Measurements from ENCODE around the gene ZNRF3. TPM values are rescaled to one million over a fixed set of nuclear protein-coding genes. Genes with fewer than 3 reads are reported as not detected.
"Not testable (repeated sequence)": the region's sequence is repeated elsewhere in the genome, so short reads cannot be mapped to it uniquely, and the experiment has no call there.

Gene ZNRF3
- polyA plus RNA-seq, 1 of the 3 experiments (the other 2 are of a cell fraction) = 4.2 TPM

DNA sequence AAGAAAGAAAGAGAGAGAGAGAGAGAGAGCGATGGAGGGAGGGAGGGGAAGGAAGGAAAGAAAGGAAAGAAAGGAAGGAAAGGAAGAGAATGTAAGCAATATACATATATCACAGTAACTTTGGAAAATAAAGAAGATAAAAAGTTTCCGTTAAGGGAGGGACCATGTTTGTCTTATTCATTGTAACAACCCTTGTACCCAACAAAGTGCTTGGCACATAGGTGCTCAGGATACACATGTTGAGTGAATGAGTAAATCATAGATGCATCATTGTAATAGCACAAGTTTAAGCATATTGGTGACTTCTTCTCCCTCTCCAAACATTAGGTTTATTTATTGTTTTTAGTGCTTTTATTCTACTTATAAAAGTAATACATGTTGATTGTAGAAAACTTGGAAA, 39.7 kb upstream of the ZNRF3 start:
- H3K27me3 ChIP-seq (ENCODE audit: insufficient read depth) = no peaks in the 10 kb centered on the region
- WGBS (ENCODE audit: low lambda C conversion rate) = 93% methylated on average over 2 of the region's 2 CpGs
- CTCF ChIA-PET = interaction anchor here (0.8 to 1.0 kb wide), 2 partner anchors 12 to 239 kb away, joined by 3 to 4 read pairs; no protein-coding TSS in a partner anchor
- no peak for TF ChIP-seq RCOR1 (IDR thresholded peaks at IDR 0.05; ENCODE audit: low read length)
- no peak for TF ChIP-seq ELF1 (IDR thresholded peaks at IDR 0.05)
- TF ChIP-seq MEF2A (IDR thresholded peaks at IDR 0.05; ENCODE audit: borderline replicate concordance, low read depth) = no peak
- no peak for TF ChIP-seq GABPA (IDR thresholded peaks at IDR 0.05; ENCODE audit: low read depth)
- TF ChIP-seq TAF1 (IDR thresholded peaks at IDR 0.05; ENCODE audit: borderline replicate concordance, low read depth, low read length) = no peak
- TF ChIP-seq CHD2 (IDR thresholded peaks at IDR 0.05; ENCODE audit: low read length, partially characterized antibody) = no peak
- TF ChIP-seq NRF1 (IDR thresholded peaks at IDR 0.05; ENCODE audit: low read depth, low read length) = no peak
- TF ChIP-seq RFX5 (IDR thresholded peaks at IDR 0.05; ENCODE audit: low read length) = no peak
- TF ChIP-seq, protein P1, sequence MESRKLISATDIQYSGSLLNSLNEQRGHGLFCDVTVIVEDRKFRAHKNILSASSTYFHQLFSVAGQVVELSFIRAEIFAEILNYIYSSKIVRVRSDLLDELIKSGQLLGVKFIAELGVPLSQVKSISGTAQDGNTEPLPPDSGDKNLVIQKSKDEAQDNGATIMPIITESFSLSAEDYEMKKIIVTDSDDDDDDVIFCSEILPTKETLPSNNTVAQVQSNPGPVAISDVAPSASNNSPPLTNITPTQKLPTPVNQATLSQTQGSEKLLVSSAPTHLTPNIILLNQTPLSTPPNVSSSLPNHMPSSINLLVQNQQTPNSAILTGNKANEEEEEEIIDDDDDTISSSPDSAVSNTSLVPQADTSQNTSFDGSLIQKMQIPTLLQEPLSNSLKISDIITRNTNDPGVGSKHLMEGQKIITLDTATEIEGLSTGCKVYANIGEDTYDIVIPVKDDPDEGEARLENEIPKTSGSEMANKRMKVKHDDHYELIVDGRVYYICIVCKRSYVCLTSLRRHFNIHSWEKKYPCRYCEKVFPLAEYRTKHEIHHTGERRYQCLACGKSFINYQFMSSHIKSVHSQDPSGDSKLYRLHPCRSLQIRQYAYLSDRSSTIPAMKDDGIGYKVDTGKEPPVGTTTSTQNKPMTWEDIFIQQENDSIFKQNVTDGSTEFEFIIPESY (IDR thresholded peaks at IDR 0.05; ENCODE audit: borderline replicate concordance, low read depth) = no peak
- no peak for TF ChIP-seq SIN3A (IDR thresholded peaks at IDR 0.05; ENCODE audit: borderline replicate concordance, low read depth, low read length)
- TF ChIP-seq RXRA (IDR thresholded peaks at IDR 0.05; ENCODE audit: borderline replicate concordance, low read depth) = no peak
- TF ChIP-seq YY1 (IDR thresholded peaks at IDR 0.05; ENCODE audit: low read depth) = no peak
- TF ChIP-seq, protein P2, sequence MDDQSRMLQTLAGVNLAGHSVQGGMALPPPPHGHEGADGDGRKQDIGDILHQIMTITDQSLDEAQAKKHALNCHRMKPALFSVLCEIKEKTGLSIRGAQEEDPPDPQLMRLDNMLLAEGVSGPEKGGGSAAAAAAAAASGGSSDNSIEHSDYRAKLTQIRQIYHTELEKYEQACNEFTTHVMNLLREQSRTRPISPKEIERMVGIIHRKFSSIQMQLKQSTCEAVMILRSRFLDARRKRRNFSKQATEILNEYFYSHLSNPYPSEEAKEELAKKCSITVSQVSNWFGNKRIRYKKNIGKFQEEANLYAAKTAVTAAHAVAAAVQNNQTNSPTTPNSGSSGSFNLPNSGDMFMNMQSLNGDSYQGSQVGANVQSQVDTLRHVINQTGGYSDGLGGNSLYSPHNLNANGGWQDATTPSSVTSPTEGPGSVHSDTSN (IDR thresholded peaks at IDR 0.05) = no peak
- TF ChIP-seq FOXJ3 (CRISPR knock-in tag; IDR thresholded peaks at IDR 0.05) = no peak
- no peak for TF ChIP-seq SMC3 (IDR thresholded peaks at IDR 0.05; ENCODE audit: low read depth, low read length)
- TF ChIP-seq POLR2AphosphoS5 (IDR thresholded peaks at IDR 0.05; ENCODE audit: low read depth, low read length) = no peak
- H3F3A ChIP-seq (replicated peaks; ENCODE audit: insufficient read depth) = no peaks in the 10 kb centered on the region
- H2AFZ ChIP-seq (ENCODE audit: low read depth) = no peak overlapping the region
- no peak overlapping the region for H3K4me3 ChIP-seq (ENCODE audit: low read depth in 2 of 2, low read length in 1 of 2)
- no peaks in the 10 kb centered on the region for H3K36me3 ChIP-seq (replicated peaks in 1 of 2; ENCODE audit: control insufficient read depth in 1 of 2, insufficient read depth in 2 of 2, low read length in 1 of 2)
- POLR2A ChIA-PET = no interaction called here
- no peaks in the 10 kb centered on the region for H3K79me2 ChIP-seq (ENCODE audit: insufficient read depth)
- H3K27ac ChIP-seq (ENCODE audit: low read depth in 2 of 2, low read length in 1 of 2) = no peak overlapping the region
- H3K9me3 ChIP-seq = 0 out of 2 replicates have a peak, but pooled peaks cover 6% of the 10 kb centered on the region
- H3K9ac ChIP-seq = no peak overlapping the region
- DNase-seq = no peak
- no peak overlapping the region for H3K4me2 ChIP-seq
- H3K4me1 ChIP-seq (ENCODE audit: control insufficient read depth in 1 of 2, insufficient read depth in 2 of 2, low read depth in 1 of 2, low read length in 1 of 2) = no peaks in the 10 kb centered on the region
- H3K9me2 ChIP-seq = no peaks in the 10 kb centered on the region
- H4K20me1 ChIP-seq (ENCODE audit: insufficient read depth) = no peaks in the 10 kb centered on the region

DNA sequence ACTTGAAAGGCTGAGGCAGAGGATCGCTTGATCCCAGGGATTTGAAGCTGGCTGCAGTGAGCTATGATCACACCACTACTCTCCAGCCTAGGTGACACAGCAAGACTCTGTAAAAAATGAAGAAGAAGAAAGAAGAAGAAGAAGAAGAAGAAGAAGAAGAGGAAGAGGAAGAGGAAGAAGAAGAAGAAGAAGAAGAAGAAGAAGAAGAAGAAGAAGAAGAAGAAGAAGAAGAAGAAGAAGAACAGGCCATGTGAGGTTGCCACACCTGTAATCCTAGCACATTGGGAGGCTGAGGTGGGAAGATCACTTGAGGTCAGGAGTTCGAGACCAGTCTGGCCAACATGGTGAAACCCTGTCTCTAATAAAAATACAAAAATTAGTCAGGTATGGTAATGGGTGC, 39.1 kb upstream of the ZNRF3 start:
- DNase-seq; H4K20me1 ChIP-seq (ENCODE audit: insufficient read depth); H3K27me3 ChIP-seq (ENCODE audit: insufficient read depth); H3K4me3 ChIP-seq (ENCODE audit: low read depth in 2 of 2, low read length in 1 of 2); H3K79me2 ChIP-seq (ENCODE audit: insufficient read depth); POLR2A ChIA-PET; H3K9me2 ChIP-seq; H3K4me1 ChIP-seq (ENCODE audit: control insufficient read depth in 1 of 2, insufficient read depth in 2 of 2, low read depth in 1 of 2, low read length in 1 of 2); H3K9ac ChIP-seq; H3F3A ChIP-seq (replicated peaks; ENCODE audit: insufficient read depth); H3K4me2 ChIP-seq; H2AFZ ChIP-seq (ENCODE audit: low read depth); H3K9me3 ChIP-seq; H3K36me3 ChIP-seq (replicated peaks in 1 of 2; ENCODE audit: control insufficient read depth in 1 of 2, insufficient read depth in 2 of 2, low read length in 1 of 2); H3K27ac ChIP-seq (ENCODE audit: low read depth in 2 of 2, low read length in 1 of 2): not testable (repeated sequence)
- CTCF ChIA-PET = interaction anchor here (0.8 to 4.4 kb wide), 4 partner anchors 11 to 240 kb away, joined by 3 to 22 read pairs (median 8); no protein-coding TSS in a partner anchor
- WGBS (ENCODE audit: low lambda C conversion rate) = 63% methylated on average over 2 of the region's 2 CpGs

Measured in SK-N-SH (cell line).